NCI-H1092 treated with DMSO at 0.1 percent for 48 hours (cell line): ENCODE results near the gene OTOS.

ENCODE experiments used
- DNase-seq: peaks from one replicate; lab custom pipeline; 2025; lab: John Stamatoyannopoulos, UW

Gene OTOS

DNA sequence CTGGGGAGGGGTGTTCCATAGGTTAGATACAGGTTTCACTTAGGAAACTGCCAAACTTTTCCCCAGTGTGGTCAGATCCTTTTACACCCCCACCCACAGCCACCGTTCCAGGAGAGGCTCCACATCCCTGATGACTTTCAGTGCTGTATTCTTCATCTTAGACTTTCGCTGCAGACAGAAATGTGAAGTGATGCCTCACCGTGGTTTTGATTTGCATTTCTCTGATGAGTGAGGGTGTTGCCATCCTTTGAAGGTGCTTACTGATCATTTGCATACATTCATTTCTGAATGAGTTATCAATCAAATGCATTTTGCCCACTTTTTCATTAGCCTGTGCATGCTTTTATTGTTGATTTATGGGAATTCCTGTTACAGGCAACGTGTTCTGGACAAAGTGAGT is 19.3 kb downstream of the OTOS start:
- DNase-seq, result no peak

DNA sequence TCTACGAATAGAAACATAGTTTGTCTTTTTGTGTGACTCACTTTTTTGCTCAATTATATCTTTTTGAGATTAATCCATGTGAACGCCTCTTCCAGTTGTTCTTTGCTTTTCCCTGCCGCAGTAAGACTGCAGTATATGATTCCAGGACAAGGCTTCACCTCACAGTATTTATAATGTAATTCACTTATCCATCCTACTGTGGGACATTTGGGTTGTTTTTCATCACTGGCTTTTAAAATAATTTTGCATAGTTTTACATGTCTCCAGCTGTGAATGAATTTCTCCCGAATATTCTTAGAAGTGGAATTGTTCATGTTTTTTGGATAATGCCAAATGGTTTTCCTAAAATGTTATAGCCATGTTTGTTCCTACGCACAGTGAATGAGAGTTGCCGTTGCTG is 26.2 kb downstream of the OTOS start:
- no peak for DNase-seq

DNA sequence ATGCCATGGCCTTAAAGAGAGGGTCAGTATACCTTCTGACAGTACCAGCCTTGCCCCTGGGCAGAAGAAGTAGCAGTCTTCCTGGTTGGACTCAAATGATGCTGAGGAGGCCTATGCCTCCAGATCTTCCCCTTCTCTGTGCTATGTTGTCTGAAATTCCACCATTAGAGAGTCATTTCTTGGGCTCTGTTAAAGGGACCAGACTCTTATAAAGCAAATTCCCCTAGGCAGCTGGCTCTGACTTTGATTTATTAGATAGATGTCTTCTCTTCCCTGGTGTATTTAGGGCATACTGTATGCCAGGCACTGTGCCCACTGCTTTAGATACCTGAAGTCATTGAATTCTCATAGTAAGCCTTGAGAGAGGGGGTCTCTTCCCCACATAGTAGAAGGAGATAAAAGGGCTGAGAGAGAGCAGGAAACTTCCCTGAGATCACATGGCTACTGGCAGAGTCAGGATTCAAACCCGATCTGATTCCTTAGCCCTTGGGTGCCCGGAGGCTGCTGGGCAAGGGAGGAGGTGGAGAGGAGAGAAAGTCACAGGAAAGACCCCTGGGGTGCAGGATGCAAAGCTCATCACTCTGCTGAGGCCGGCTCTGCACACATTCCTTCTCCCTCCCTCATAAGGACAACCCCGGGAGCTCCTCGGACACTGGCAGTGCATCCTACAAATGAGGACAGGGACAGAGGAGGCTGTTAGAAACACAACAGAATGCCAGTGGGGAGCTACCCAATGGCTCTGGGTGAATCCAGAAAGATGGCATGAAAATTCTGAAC is 27.4 kb downstream of the OTOS start:
- DNase-seq, result no peak

DNA sequence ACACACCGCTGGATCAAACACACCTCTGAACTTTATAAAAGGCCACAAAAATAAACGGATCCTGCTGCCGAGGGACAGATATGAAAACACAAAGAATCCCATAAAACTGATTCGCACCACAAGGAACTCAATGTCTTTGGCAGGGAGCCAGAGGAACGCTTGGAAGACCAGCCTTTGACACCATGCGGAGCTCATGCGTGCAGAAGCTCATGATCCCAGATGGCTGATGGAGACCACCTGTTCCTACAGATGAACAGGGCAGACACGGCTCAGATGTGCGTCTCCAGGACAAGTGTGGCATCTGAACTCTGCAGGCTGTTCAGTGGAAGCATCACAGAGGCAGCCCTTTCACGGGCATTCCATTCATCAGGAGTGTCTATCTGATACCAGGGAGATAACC is 29.2 kb downstream of the OTOS start:
- DNase-seq, result peak; percentile 0

DNA sequence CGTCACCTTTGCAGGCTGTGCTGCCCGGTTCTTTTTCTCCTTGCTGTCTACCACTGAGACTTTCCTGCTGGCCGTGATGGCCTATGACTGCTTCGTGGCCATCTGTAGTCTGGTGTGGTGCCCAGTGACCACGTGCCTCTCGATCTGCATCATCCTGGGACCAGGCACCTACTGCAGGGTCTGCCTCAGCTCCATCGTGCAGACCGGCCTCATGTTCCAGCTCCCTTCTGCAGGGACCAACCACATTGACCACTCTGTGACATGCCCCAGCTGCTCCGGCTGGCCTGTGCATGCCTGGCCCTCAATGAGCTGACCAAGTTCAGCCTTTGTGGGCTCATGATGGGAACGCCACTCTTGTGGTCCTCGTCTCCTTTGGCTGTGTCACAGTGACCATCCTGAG is 31.1 kb downstream of the OTOS start:
- DNase-seq, result no peak

DNA sequence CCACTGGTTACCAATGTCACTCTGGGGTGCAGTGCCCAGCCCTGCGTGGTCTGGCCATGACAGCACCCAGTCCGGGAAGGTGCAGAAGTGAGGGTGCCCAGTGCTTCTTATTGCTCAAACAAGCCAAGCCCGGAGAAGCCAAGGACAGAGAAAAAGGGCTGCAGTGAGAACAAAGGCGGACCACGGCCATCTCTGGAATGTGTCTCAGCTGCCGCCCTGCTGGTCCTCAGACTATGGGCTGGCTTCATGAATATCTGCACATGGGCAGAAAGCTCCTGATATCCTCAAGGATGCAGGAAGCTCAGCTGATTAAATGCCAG is 33.0 kb downstream of the OTOS start:
- no peak for DNase-seq

DNA sequence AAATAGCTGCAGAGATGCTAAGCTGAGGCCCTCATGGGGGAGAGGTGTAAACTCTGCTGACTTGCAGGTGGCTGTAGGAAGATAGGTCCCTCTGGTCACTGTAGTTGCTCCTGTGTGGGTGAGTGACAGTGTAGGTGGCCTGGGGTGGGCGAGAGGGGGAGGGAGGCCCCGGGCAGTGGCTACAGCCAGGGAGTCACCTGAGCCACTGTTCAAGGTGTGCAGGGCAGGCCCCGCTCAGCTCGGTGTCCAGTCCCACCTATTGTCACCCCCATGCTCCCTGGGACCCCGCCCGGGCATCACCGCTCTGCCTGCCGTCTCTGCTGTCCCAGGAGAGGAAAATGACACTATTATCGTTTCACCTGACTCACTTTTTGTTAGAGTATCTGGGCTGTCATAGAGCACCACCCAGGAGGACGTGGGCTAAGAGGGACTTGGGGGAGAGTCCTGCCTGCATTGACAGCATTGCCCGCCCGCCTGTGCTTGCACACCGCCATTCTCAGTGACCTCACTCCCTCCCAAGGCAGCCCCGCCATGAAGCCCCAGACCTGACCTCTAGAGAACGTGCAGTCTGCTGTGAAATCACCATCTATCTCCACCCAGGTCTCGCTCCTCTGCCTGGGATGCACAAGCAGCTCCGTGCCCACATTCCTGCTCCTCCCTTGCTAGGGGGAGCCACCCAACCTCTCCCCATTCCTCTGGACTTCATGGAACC is 33.5 kb downstream of the OTOS start:
- no peak for DNase-seq

DNA sequence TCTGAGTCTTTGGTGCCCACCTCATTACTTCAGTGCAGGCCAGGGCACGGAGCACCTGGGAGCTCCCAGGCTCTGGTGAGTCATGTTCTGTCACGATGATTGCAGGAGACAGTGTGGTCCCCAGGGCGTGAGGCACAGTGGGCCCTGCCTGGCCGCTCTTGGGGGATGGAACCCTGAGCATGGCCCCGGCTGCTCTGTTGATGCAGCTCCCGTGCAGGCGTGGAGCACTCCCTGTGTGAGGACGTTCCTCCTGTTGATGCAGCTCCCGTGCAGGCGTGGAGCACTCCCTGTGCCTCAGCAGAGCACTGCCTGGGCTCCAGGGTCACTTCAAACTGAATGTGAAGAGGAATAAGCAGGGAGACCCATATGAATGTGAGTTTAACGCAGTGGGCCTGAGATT is 34.5 kb downstream of the OTOS start:
- no peak for DNase-seq

DNA sequence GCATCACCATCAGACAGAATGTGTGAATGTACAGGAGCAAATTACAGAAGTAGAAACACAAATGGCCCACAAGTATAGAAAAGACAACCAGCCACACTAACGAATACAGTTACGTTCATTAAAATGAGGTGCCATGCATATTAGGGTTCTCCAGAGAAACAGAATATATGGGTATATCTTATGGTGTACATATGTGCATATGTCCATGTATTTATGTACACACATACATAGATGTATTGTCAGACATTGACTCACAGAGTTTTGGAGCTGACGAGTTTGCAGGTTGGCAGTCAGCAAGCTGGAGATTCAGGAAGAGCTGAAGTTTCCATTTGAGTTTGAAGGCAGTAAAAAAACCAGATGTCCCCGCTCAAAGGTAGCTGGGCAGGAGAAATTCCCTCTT is 37.3 kb downstream of the OTOS start:
- DNase-seq, result no peak

DNA sequence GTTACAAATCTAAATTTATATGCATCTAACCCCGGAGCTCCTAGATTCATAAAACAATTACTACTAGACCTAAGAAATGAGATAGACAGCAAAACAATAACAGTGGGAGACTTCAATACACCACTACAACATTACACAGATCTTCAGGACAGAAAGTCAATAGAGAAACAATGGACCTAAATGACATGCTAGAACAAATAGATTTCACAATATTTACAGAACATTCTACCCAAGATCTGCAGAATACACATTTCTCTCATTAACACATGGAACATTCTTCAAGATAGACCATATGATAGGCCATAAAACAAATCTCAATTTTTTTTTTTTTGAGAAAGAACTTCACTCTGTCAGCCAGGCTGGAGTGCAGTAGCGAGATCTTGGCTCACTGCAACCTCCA is 42.1 kb downstream of the OTOS start:
- DNase-seq, result no peak

DNA sequence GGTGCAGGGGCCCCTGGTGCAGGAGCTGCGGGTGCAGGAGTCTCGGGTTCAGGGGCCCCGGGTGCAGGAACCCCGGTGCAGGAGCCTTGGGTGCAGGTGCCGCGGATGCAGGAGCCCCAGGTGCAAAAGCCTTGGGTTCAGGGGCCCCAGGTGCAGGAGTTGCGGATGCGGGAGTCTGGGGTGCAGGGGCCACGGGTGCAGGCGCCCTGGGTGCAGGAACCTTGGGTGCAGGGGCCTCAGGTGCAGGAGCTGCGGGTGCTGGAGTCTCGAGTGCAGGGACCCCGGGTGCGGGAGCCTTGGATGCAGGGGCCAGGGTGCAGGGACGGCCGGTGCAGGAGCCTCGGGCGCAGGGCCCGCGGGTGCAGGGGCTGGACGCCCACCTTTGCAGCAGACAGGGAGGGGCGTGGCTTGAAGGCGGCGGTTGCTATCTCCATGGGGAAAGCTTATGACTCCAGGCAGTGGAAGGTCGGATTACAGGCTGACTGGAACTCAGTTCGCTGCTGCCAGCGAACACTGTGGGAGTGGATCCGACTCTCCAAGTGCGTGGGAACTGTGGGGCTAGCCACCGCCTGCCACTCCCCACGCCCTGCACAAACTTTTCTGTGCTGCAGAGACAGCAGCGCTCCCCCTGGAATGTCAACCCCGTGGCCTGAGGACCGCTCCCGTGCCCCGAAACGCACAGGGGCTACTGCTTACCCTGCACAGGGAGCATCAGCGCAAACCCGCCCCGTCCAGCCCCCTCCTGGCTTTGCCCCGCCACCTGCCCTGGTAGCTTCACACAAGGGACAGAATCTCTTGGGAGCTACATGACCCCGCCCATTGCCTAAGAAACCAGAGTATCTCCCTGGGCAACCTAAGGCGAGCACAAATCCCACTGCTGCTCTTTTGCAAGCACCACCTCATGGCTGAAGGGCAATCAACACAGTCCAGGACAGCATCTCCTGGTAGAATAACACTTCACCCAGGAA is 44.6 kb downstream of the OTOS start:
- DNase-seq, result no peak

DNA sequence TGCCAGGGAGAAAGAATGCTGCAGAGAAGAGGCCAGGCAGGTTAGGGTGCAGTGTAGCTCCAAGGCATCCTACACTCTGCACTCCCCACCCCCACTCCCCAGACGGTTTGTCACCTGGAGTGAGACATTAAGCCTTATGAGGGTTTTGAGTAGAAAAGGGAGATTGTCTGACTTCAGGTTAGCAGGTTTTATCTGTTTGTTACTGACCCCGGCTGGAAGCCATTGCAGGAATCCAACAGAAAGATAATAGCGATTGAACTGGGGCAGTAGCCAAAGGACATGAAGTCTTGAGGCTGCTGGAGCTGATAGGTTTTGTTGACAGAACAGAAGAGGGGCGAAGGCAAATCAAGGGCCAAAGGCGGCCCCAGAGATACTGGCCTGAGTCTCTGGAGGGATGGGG is 51.2 kb downstream of the OTOS start:
- DNase-seq, result no peak
